Measurements from ENCODE around the gene EPHA7.

The EPHA7 gene

DNA sequence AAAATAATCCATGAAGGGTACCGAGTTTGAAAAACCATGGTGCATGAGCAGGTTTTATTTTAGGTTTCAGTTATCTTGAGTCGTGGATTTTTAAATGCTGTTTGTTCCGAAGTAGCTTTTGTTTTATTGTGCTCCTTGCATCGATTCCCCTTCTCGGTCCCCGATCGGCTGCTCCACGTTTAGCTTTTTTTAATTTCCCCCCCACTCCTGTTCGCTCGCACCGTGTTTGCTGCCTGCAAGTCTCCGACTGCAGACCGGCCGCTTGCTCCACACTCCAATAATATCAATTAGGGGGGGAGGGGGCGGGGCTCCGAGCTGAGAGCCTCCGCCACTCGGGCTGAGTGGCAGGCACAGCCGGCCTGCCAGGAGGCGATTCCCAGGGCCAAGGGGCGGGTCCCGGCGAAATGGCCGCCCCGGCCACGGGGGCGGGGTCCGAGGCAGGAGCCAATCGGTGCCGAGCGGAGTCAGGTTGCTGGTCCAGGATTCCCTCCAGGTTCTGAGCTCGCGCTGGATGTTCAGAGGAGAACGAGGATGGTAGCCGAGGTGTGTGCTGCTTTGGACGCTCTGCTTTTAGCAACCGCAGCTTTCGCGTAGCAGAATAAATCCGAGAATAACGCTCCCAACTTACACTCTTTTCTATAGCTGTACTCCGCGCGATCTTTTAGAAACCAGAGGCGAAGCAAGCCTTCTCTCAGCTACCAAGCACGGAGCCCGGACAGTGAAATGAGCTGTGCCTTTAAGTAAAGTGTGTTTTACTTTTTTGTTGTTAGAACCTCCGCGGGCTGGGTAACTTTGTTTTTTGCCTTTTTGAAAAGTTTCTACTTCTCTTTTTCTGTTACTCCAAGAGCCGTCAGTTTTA, at the start of gene EPHA7:
EPHA7 (minus strand) TSS at position 256 of the 859 bp plus-strand sequence; CDS start at position 38, 218 bp downstream.
- no peak for DNase-seq (ENCODE audit: low read depth)

- DNase-seq (ENCODE audit: low read depth) = no peak
These were observed 48.9 kb upstream of the EPHA7 start for GRCh38 chr6:93468291-93468690.

DNA sequence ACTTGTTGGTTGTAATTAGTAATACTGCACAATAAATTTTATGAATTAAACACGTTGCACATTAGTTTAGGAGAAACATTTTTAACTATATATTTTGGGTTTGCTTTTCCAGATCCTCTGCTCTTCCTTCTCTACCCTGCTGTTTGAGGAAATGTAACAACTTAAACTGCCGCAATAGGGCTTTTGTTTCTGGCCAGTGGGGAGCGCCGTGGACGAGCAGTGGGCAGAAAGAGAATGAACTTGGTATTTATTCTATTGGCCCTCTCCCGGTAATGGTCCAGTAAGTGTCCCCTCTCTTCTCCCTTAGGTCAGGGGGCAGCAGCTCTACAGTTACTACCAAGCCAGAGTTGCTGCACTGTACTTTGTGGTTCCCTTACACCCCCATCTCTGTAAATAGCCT, 35.2 kb upstream of the EPHA7 start:
- no peak for DNase-seq (ENCODE audit: low read depth)

DNA sequence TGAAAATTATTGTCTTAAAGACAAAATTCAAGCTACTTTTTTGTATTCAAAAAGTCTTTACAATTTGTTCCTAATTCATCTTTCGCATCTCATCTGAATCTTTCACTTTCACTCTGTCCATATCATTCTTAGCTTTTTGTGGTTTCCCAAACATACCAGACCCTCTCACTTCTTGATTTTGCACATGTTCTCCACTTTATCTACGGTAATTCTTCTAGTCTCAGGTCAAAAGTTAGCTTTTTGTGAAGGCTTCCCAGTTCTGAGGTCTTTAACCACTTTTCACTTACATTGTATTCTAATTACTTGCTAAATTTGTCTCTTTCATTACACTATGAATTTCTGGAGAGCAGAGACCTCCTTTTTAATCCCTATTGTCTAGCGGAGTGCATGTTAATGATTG, 34.6 kb upstream of the EPHA7 start:
- no peak for DNase-seq (ENCODE audit: low read depth)

DNA sequence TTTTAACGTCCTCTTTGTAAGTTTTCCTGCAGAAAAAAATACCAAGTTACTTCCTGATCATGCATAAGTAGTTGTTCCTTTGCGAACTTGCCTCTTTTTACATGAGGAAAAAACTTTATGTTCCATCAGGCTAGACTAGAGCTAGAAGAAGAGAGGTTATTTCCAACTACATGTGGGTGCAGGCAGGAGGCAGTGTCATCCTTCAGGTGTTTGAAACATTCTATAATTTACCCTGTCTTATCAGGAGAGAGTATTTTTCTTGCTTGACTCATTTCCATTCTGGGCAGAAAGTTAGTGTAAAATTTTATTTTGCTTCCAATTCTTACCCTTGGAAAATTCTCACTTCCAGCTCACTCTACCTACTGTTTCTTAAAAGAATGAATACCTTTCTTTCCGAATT, 28.5 kb upstream of the EPHA7 start:
- no peak for DNase-seq (ENCODE audit: low read depth)

DNA sequence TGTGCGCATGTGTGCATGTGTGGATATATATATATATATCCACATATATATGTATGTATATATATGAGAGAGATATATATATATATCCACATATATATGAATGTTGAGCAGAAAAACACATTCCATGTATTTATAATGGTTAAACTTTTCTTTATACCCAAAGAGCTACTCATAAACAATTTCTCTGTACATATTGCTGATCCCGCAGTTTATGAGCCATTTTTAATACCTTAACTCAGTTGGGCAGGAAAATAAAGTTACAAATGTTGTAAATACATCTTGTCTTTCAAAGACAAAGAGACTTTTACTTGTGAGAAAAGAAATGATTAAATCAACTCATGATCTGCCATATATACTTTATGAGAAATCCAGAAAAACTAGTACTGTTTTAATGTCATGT, 18.1 kb upstream of the EPHA7 start:
- no peak for DNase-seq (ENCODE audit: low read depth)

GRCh38 chr6:93433592-93433991, 14.2 kb upstream of the EPHA7 start:
- no peak for DNase-seq (ENCODE audit: low read depth)

DNA sequence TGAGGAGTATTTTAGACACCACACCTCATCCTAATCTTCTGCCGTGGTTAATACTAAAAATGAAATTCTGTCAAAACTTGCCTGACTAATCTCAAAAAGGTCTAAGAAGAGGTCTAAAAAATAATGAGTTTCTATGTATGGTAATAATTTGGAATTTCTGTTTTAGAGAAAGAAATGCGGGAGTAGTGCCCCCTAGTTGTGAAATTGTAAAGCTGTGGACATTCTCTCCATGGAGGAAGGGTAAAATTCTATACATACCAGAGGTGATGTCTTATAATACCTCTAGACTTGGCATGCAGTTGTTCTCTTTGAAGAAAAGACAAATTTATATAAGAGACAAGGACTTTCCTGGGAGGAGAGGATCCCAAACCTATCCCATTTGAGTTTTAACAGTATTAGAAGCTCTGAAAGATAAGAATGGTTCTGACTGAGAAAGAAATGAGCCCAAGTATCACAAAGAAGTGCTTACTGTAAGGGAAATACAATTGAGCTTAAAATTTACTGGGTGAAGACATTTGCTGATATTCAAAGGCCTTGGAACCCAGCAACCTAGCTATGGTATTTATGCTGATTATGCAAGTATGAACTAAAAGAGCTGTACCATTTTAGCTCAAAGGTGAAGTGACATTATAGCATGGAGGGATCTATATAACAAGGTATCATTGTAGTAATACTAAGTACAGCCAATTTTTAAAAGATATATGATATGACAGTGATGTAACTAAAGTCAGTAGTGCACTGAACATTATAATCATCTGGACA, 5.1 kb upstream of the EPHA7 start:
- no peak for DNase-seq (ENCODE audit: low read depth)

GRCh38 chr6:93423542-93423941, 4.2 kb upstream of the EPHA7 start:
- DNase-seq (ENCODE audit: low read depth) = no peak

- no peak for DNase-seq (ENCODE audit: low read depth)
These were observed 920 bp upstream of the EPHA7 start for GRCh38 chr6:93420163-93420795.

DNA sequence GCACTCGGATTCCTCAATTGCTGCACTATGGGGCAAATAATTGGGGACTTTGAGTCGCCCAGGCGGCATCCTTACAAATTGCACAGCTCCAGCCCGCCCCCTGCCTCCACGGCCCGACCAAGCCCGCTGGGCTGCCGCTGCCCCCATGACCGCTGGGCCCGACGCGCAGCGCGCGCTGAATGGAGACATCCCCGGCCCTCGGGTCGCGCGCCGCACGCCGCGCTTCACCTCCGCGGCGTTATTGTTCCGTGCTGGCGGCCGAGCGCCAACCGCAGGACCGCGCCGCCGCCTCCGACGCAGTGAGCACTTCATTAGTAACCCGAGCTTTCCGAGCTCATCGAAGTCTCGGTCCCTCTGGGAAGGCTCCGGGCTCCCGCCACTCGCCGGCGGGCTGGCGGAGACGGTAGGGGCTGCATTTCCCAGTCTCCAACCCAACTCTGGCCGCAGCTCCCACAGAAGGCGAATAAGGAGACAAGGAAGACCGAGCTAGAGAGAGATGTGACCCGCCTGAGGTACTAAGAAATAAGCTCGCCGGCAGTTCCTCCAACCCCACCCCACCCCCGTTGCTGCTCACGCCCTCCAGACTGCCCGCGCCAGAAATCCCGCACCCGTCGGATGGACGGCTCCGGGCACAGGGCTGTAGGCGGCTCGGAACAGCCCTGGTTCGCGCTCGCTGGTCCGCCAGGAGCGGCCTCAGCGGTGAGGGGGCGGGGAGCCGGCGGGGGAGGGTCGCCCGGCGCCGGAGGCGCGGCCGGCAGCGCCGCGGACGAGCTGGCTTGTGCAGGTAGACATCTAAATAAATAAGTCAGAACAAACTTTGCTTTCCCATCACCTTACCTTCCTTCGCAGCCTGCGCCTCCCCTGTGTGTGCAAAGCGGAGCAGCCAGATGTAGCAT, 703 bp downstream of the EPHA7 start:
- DNase-seq (ENCODE audit: low read depth) = no peak

GRCh38 chr6:93418033-93418407, 1.3 kb downstream of the EPHA7 start:
- no peak for DNase-seq (ENCODE audit: low read depth)

DNA sequence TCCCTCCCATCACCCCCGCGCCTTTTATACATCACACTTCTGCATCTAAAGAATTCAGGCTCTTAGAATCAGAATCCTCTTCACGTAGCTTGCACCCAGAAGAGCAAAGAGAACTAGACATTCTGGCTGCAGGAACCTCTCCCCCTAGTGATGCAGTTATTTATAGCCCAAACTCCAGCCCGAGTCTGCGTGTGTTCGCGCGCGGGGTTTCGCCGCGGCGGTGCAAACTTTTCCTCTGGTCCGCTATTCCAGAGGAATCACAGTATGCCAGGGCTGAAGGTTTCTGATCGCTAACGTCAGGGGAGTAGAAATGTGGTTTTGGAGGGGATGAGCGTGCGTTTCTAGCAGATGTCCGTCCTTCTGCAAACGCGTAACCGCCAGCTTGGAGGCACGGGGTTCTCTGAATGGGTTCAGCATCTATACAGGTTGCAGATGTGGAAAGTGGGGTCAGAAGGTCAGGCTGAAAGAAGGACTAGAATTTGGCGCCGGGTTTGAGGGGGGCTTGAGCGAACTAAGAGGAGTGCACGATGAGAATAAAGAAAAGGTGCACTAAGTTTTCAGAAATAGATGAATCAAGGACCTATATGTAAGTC, 1.8 kb downstream of the EPHA7 start:
- no peak for DNase-seq (ENCODE audit: low read depth)

GRCh38 chr6:93416571-93417420, 2.6 kb downstream of the EPHA7 start:
- no peak for DNase-seq (ENCODE audit: low read depth)

DNA sequence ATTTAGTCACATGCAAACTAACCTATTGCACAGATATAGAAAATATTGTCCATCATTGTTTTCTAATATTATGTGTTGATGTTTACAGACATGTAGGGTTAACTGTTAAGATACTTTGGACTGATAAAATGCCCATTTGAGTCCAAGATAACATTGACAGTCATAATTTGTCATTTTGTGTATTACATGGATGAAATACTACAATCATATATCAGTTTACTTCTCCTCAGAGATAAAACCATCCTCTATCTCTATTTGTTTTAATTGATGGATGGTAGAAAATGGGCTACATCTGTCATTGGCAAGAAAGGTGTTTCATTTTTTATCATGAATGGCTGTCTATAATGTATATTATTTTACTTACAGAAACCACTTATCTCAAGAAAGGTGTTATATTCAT, 6.2 kb downstream of the EPHA7 start:
- no peak for DNase-seq (ENCODE audit: low read depth)

GRCh38 chr6:93412452-93412851, 6.9 kb downstream of the EPHA7 start:
- DNase-seq (ENCODE audit: low read depth) = no peak

DNA sequence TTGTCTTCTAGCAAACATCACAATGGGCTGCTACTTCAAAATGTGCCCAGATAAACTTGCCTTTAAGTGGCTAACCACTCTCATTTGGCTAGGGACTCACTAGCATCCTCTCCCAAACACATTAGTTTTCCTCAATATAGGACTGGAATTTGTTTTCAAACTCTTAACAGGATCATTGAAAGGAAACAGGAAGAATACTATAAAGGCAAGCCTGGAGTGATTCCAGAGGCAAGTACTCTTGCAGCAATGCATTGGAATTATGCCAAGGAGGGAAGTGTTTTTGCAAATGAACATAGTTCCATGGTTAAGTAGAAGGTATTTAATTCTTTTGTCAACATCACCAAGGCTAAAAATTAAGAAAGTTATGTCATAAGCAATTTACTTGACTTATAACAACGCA, 12.2 kb downstream of the EPHA7 start:
- DNase-seq (ENCODE audit: low read depth) = no peak

DNA sequence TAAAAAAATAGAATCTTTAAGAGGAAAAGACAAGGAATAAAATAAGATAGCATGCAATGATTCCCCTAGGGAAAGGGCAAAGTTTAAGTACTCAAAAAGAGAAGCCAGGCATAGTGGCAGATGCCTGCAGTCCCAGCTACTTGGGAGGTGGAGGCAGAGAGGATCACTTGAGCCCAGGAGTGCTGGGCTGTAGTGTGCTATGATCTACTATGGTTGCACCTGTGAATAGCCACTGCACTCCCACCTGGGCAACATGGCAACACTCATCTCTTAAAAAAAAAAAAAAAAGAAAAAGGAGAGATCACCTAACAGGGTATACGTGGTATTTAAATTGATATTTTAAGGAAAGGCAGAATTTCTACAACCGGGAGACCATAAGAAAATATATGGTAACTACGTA, 16.0 kb downstream of the EPHA7 start:
- no peak for DNase-seq (ENCODE audit: low read depth)

- DNase-seq (ENCODE audit: low read depth) = no peak
These were observed 20.6 kb downstream of the EPHA7 start for GRCh38 chr6:93398723-93399122.

DNA sequence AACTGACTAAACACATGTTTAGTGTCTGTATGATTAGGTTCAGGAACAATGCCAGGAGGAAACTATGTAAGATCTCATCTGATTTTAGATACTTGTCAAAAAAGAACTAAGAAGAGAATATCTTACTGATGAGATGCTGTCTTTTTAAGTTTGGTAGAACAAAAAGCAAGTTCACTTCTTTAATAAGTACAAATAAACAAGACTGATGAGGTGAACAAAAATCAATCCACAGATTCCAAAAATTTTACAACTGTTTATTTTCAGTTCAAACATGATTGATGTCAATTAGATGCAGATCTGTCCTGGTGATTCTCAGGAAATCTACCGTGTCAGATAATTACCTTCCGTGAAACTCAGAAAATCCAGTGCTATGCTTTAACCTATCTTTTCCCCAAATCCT, 24.9 kb downstream of the EPHA7 start:
- DNase-seq (ENCODE audit: low read depth) = no peak

All from activated T-cell treated with anti-CD3 and anti-CD28 coated beads for 1 hour (primary cell).